Left lung (tissue), 14 donors: Measurements from ENCODE around the gene SLC47A2. TPM values are rescaled to one million over a fixed set of nuclear protein-coding genes. Genes with fewer than 3 reads are reported as not detected.
"Not testable (repeated sequence)": the region's sequence is repeated elsewhere in the genome, so short reads cannot be mapped to it uniquely, and the experiment has no call there.

Experiments used
- ATAC-seq: fragments of 200-7000 bp; cut with Tn5 transposase; one replicate; pipeline ENCODE4 v1.9.1; 2020; ENCODE audit warnings: moderate library complexity
- DNase-seq, 4 donors: peaks; one replicate each; pipeline ENCODE4 v3.0.0-alpha.2; 2013 to 2020
- H3K27ac ChIP-seq, 2 donors: fragments of 200-600 bp; sonication (generic) in 1 of 2; one replicate each; pipeline versions ENCODE4 v1.5.0 to v1.8.0; 2020 to 2021
- H3K27me3 ChIP-seq, 2 donors: fragments of 200-600 bp; sonication (generic) in 1 of 2; one replicate each; pipeline versions ENCODE4 v1.5.0 to v1.8.0; 2020 to 2021
- H3K36me3 ChIP-seq, 2 donors: fragments of 200-600 bp; sonication (generic) in 1 of 2; one replicate each; pipeline versions ENCODE4 v1.5.0 to v1.8.0; 2020 to 2021
- H3K4me1 ChIP-seq, 2 donors: fragments of 200-600 bp; one replicate each; pipeline ENCODE4 v1.8.0; 2021
- H3K4me3 ChIP-seq, 2 donors: fragments of 200-600 bp; sonication (generic) in 1 of 2; one replicate each; pipeline versions ENCODE4 v1.5.0 to v1.8.0; 2020 to 2021; ENCODE audit warnings: mild to moderate bottlenecking in 1 of 2
- H3K9me3 ChIP-seq, 2 donors: fragments of 200-600 bp; sonication (generic) in 1 of 2; one replicate each; pipeline versions ENCODE4 v1.5.0 to v1.8.0; 2020 to 2021
- intact Hi-C, 2 donors: fragments of 100-400 bp; cut with DNase I; formaldehyde crosslinking; loops; one replicate each; pipeline versions ENCODE4 v1.11.2 to v1.14.2; 2022
- long read RNA-seq, 12 donors: library from polyadenylated mRNA in 2 of 12; unstranded in 2 of 12; transcript quantifications; one replicate each; pipeline ENCODE4 v2.0.0 and lab custom pipeline, GENCODE V29; 2019 to 2026
- polyA plus RNA-seq, 6 donors: library from polyadenylated mRNA; unstranded; fragments of 120-200 nt; gene quantifications; one replicate each; pipeline ENCODE4 v1.2.1, GENCODE V29; 2013; ENCODE audit not compliant: insufficient read length in 6 of 6
- total RNA-seq, 2 donors: library from RNA; stranded (reverse); fragmentation: NEBNext Ultra II Directional; extraction: Animal tissue kit (Norgen Biotek cat#: 25700); gene quantifications; one replicate each; pipeline ENCODE4 v1.2.1, GENCODE V29; 2021
- TF ChIP-seq, protein P1 (sequence below), 2 donors: fragments of 200-600 bp; sonication (generic) in 1 of 2; IDR thresholded peaks; one replicate each; pipeline versions ENCODE4 v1.5.0 to v1.8.0; 2021; ENCODE audit warnings: antibody characterized with exemption in 2 of 2
- donor health status: DM: no; HTN: yes; CAD: no.
- donor health status: DM: no; HTN: no; CAD: no.

Gene SLC47A2, protein sequence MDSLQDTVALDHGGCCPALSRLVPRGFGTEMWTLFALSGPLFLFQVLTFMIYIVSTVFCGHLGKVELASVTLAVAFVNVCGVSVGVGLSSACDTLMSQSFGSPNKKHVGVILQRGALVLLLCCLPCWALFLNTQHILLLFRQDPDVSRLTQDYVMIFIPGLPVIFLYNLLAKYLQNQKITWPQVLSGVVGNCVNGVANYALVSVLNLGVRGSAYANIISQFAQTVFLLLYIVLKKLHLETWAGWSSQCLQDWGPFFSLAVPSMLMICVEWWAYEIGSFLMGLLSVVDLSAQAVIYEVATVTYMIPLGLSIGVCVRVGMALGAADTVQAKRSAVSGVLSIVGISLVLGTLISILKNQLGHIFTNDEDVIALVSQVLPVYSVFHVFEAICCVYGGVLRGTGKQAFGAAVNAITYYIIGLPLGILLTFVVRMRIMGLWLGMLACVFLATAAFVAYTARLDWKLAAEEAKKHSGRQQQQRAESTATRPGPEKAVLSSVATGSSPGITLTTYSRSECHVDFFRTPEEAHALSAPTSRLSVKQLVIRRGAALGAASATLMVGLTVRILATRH
- not detected for total RNA-seq
- polyA plus RNA-seq = under 1 TPM; 0.20 to 0.60 (median 0.41) TPM
- long read RNA-seq, donor 1 = 0 reads
- long read RNA-seq, donor 2 = 0 reads
- long read RNA-seq, donor 3, partial matches to known transcripts = 0 of 2 reads
- long read RNA-seq, donor 3, other reads (novel, unspliced or antisense) = 0 of 2 reads
- long read RNA-seq, donor 4 = 0 reads
- long read RNA-seq, donor 5 = 0 reads
- long read RNA-seq, donor 6 = 0 reads
- long read RNA-seq, donor 7 = 0 reads
- long read RNA-seq, donor 8, partial matches to known transcripts = 0 of 1 reads
- long read RNA-seq, donor 8, other reads (novel, unspliced or antisense) = 0 of 1 reads
- long read RNA-seq, donor 9 = 0 reads
- long read RNA-seq, donor 10 = 0 reads
- long read RNA-seq, donor 11 = 0 reads
- long read RNA-seq, donor 12 = 0 reads

DNA sequence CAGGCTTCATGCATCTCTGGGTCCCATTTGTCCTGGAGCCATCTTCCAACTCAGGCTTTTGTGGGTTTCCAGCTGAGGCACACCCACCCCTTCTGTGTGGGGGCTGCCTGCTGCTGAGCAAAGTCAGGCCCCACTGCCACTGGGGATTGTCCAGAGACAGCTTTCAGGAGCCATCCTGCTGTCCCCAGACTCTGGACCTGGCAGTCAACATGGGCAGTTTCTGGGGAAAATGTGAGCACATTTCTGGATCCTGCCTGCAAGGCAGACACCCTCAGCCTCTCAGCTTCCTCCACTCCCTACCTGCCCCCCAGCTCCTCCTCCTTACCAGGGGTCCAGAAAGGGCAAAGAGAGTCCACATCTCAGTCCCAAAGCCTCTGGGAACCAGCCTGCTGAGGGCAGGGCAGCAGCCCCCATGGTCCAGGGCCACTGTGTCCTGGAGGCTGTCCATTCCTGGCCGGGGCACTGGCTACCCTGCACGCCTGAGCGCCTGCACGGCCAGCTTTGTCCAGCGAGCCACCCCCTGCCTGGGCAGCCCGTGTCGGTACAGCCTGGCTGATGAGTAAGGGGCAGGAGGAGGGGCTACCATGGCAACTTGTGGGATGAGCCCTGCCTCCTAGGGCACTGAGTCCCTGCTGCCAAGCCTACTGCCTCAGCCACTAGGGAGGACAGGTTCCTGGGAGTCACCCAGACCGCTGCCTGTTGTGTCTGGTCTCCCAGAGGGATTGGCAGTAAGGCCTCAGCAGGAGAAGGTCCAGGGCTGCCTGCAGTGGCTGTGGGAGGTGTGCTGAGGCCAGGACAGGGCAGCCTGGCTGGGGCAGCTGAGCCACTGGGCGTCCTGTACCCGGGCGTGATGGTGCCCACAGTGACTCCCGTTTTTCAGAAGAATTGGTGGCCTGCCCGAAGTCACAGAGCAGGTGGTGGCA, at the start of gene SLC47A2:
Gene SLC47A2 (minus strand): TSS at position 477 of the 923 bp plus-strand sequence. CDS start 29 bp downstream, at position 448.
- Histone ChIP-seq H3K4me3 (no peak within 1 kb of the TSS), H3K36me3 (no peaks in the 10 kb centered on the region), H3K4me1 (peaks cover 3 to 5% of the 10 kb centered on the region in 2 donors), H3K9me3 (no peaks in the 10 kb centered on the region), H3K27ac (no peak within 1 kb of the TSS), H3K27me3 (no peaks in the 10 kb centered on the region)
- intact Hi-C loops = no loop called here
- DNase-seq (peak in 1 of 4 donors; percentile 67), ATAC-seq (no peak)
- TF ChIP-seq, protein P1, sequence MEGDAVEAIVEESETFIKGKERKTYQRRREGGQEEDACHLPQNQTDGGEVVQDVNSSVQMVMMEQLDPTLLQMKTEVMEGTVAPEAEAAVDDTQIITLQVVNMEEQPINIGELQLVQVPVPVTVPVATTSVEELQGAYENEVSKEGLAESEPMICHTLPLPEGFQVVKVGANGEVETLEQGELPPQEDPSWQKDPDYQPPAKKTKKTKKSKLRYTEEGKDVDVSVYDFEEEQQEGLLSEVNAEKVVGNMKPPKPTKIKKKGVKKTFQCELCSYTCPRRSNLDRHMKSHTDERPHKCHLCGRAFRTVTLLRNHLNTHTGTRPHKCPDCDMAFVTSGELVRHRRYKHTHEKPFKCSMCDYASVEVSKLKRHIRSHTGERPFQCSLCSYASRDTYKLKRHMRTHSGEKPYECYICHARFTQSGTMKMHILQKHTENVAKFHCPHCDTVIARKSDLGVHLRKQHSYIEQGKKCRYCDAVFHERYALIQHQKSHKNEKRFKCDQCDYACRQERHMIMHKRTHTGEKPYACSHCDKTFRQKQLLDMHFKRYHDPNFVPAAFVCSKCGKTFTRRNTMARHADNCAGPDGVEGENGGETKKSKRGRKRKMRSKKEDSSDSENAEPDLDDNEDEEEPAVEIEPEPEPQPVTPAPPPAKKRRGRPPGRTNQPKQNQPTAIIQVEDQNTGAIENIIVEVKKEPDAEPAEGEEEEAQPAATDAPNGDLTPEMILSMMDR (IDR thresholded peaks at IDR 0.05) = no peak

DNA sequence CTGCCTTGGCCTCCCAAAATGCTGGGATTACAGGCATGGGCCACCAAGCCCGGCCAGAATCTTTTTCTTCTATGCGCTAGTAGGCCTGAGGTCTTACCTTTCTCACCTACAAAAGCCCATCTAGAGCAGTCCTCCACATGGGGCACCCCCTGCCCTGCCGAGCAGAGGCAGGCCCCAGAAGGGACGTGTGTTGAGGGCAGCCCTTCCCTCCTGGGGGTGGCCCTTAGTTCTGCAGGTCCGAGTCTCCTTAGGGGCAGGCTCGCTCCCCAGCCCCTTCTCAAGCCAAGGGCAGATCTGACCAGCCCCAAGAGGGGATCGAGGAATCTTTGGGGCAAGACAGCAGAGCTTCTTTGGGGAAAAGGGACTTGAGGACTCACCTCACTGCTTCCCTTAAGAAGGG, 49.6 kb upstream of the SLC47A2 start:
- Histone ChIP-seq H3K36me3 (no peaks in the 10 kb centered on the region), H3K4me1 (peaks cover 0 to 4% of the 10 kb centered on the region in 2 donors), H3K27me3 (no peaks in the 10 kb centered on the region), H3K9me3 (no peaks in the 10 kb centered on the region), H3K27ac (no peak overlapping the region), H3K4me3 (no peak overlapping the region)
- DNase-seq (no peak), ATAC-seq (no peak)
- TF ChIP-seq, protein P1 (IDR thresholded peaks at IDR 0.05) = no peak
- intact Hi-C loops = loop anchor here (2.0 to 10.0 kb wide), 2 partner anchors 251 kb away; no protein-coding TSS in a partner anchor

DNA sequence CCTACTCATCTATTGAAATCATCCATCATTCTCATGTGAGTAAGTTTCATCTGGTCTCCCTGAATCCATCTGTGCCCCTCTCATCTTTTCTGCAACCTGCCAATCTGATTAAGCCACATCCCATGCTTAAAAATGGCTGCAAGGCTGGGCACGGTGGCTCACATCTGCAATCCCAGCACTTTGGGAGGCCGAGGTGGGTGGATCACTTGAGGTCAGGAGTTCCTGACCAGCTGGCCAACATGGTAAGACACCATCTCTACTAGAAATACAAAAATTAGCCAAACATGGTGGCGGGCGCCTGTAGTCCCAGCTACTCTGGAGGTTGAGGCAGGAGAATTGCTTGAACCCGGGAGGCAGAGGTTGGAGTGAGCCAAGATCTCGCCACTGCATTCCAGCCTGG, 47.6 kb upstream of the SLC47A2 start:
- ATAC-seq, H3K27me3 ChIP-seq, H3K4me1 ChIP-seq, H3K36me3 ChIP-seq, H3K9me3 ChIP-seq, H3K27ac ChIP-seq, H3K4me3 ChIP-seq, DNase-seq: not testable (repeated sequence)
- intact Hi-C loops = loop anchor here in 1 of 2 donors (10.0 kb wide), 1 partner anchor 249 kb away; no protein-coding TSS in a partner anchor

DNA sequence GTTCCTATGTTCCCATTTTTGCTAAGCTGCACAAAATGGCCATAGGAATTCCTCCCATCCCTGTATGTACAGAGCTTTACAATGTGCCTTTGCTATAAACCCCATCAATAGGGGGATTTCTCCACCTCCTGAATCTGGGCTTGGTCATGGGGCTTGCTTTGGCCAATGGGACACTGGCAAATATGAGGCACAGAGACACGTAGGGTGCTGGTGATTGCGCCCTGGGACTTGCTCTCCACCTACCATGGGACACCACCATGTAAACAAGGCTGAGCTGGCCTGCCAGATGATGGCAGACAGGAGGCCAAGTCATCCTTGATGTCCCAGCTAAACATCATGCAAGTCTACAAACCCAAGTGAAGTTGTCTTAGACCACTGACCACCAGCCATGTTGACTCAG, 47.0 kb upstream of the SLC47A2 start:
- intact Hi-C loops = loop anchor here in 1 of 2 donors (10.0 kb wide), 1 partner anchor 249 kb away; no protein-coding TSS in a partner anchor
- Histone ChIP-seq H3K4me3 (no peak overlapping the region), H3K27me3 (no peaks in the 10 kb centered on the region), H3K4me1 (peaks cover 0 to 4% of the 10 kb centered on the region in 2 donors), H3K9me3 (no peaks in the 10 kb centered on the region), H3K36me3 (no peaks in the 10 kb centered on the region), H3K27ac (no peak overlapping the region)
- DNase-seq (no peak), ATAC-seq (no peak)
- TF ChIP-seq, protein P1 (IDR thresholded peaks at IDR 0.05) = no peak

DNA sequence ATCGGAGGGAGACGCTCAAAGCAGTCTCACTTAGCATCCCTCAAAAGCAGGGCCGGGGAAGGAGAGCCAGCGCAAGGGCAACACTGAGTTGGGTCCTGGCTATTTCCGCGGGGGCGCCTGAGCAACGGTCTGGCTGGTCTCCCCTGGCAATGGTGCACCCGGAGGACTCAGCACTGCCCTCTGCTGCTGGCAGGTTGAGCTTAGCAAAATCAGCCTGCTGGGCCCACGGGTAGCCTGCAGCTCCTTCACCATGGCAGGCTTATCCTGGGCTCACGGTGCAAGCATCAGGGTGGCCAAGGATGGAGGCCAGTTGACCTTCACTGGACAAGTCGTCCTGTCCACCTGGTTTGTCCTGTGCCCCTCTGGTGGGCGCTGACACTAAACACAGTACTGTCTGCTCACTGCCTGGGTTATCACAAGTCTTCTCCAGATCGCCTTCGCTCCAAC, 46.2 kb upstream of the SLC47A2 start:
- intact Hi-C loops = loop anchor here in 1 of 2 donors (10.0 kb wide), 1 partner anchor 248 kb away; no protein-coding TSS in a partner anchor
- Histone ChIP-seq H3K36me3 (no peaks in the 10 kb centered on the region), H3K4me1 (peaks cover 0 to 4% of the 10 kb centered on the region in 2 donors), H3K4me3 (no peak overlapping the region), H3K27me3 (no peaks in the 10 kb centered on the region), H3K9me3 (no peaks in the 10 kb centered on the region), H3K27ac (no peak overlapping the region)
- TF ChIP-seq, protein P1 (IDR thresholded peaks at IDR 0.05) = peak; percentile 41 to 72
- ATAC-seq = peak; percentile 78
- peak in 2 of 4 donors; percentile 67 to 87 for DNase-seq
